HG02678 (cell line): ENCODE data around the gene TUT7.
"Not testable (repeated sequence)": the region's sequence is repeated elsewhere in the genome, so short reads cannot be mapped to it uniquely, and the experiment has no call there.

Experiments
- ATAC-seq: cut with Tn5 transposase; IDR thresholded peaks from one replicate; pipeline ENCODE4 v1.9.1; 2021; ENCODE audit warnings: mild to moderate bottlenecking, moderate library complexity; ENCODE audit not compliant: unreplicated experiment

Gene TUT7

GRCh38 chr9:86351880-86352279 is 2.3 kb downstream of the TUT7 start:
- ATAC-seq: no peak

GRCh38 chr9:86350006-86350760 is 4.0 kb downstream of the TUT7 start:
- ATAC-seq: peak; percentile 30

GRCh38 chr9:86349271-86349670 is 4.9 kb downstream of the TUT7 start:
- no peak for ATAC-seq

- no peak for ATAC-seq
These were observed 6.2 kb downstream of the TUT7 start for GRCh38 chr9:86347991-86348390.

GRCh38 chr9:86344818-86345217 is 9.4 kb downstream of the TUT7 start:
- ATAC-seq: no peak

GRCh38 chr9:86342269-86342668 is 11.9 kb downstream of the TUT7 start:
- no peak for ATAC-seq

DNA sequence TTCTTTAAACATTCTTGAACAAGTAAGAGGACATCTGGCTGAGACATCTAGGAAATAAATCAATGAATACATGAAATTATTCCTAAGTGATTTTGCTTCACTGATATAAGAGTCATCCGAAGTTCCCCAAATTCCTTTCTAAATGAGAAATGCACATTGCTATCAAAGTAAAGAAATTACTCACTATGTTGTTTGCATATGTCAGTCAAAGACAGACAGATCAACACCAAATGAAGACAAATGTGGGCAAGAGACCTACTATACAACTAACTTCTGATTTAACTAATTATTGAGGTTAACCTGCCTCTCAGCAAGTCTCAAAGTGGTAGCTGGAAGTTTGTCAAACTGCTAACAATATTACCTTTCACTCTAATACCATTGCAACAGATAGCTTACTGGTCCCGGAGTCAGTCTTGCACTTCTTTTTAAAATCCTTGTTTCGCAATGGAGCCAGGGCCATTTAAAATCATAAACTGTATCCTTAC is 13.2 kb downstream of the TUT7 start:
- no peak for ATAC-seq

DNA sequence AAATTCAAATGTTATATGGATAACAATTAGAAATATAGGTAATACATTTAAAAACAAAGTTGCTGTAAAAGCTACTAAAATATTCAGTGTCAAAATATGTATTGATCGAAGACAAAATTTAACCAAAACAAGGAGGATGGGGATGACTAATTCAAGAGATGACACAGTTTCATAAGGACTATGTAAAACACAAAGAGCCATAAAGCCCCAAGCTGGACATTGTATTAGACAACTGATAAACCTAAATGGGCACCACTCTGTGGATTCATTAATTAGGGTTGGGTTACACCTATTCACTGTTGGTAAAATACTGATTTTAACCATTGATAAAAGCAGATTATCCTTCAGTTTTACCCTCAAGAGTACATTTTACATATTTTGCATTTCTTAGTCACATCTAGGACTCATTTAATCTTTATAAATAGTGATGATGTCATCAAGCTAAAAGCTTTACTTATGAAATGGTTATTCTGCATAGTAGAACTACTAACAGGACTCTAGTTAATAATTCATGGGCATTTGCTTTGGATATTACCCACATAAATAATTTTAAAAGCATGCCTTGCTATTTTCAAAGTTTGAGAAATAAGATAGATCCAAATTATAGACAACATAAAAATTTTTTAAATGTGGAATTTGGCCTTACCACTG is 13.7 kb downstream of the TUT7 start:
- no peak for ATAC-seq

DNA sequence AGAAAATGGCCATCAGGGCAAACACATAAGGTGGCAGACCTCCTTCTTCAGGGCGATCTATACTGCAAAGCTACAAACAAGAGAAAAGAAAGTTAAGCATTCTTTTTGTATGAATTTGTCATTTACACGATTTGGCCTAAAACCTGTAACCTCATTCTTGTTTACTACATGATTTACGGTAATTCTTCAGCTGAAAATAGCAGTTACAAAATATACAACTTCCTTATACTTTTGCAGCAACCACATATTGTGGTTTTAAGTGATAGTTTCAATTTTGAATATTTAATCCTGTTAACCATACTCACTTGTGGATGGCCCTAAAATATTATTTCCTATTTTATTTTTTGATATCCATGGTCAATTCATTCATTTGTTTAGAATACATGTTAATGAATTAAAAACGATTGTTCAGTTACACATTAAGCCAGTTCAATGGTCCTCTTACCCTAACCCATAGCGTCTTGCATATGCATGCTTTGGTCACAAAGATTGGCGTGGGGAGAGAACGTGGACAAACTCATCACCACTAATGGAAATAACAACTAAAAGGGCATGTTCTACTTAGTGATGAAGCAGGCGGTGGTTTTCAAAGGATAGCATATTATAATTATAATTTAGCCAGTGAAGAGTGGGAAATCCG is 16.6 kb downstream of the TUT7 start:
- peak; percentile 46 for ATAC-seq

GRCh38 chr9:86336058-86336457 is 18.2 kb downstream of the TUT7 start:
- no peak for ATAC-seq

DNA sequence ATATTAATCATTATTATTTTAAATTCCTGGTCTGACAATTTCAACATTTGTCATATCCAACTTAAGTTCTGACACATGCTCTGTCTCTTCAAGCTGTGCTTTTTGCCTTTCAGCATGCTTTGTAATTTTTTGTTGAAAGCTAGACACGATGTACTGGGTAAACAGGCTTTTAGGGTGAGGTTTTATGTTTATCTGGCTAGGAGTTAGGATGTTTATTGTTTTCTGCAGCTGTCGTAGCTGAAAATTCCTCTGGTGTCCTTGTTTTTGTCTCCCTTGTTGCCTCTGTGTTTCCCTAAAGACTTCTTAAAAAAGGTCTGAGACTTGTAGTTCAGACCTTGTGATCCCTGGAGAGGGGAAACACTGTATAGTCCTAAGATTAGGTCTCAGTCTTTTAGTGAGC is 20.6 kb downstream of the TUT7 start:
- no peak for ATAC-seq

- ATAC-seq: no peak
These were observed 24.0 kb downstream of the TUT7 start for GRCh38 chr9:86330186-86330585.

- ATAC-seq: no peak
These were observed 24.6 kb downstream of the TUT7 start for GRCh38 chr9:86329649-86330048.

DNA sequence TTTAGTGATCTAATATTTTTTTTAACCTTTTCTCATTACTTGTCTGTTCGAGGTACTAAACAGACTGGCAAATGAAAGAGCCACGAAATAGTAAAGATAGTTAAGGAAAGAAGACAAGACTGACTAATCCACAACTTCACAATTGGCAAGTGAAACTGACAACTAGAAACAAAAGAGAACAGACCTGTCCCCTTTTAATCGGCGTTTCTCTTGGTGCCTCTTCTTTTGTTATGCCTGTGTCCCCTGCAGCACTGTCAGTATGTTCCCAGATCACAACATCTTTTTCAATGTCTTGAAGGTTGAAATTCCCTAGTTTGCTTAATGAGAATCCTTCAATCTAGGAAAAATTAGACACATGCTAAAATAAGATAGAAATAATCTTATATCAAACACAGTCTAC is 26.1 kb downstream of the TUT7 start:
- ATAC-seq: no peak

GRCh38 chr9:86326536-86326935 is 27.7 kb downstream of the TUT7 start:
- no peak for ATAC-seq

DNA sequence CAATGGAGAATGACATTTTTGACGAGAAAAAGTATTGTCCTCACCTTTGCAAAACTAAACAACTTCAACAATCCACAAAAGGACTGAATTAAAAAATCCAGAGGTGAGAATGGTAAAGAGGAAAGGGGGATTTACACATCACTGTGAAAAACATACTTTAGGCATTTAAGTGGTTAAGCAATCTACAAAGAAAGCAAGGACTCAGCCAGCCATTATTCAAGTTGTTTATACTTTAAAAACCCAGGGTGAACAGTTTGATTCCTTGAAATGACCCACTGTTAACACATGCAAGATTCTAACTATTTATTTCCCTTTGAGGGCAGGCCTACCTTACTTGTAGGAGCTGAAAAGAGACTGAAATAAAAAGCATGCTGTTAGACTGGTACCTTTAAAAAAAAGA is 29.3 kb downstream of the TUT7 start:
- ATAC-seq: no peak

DNA sequence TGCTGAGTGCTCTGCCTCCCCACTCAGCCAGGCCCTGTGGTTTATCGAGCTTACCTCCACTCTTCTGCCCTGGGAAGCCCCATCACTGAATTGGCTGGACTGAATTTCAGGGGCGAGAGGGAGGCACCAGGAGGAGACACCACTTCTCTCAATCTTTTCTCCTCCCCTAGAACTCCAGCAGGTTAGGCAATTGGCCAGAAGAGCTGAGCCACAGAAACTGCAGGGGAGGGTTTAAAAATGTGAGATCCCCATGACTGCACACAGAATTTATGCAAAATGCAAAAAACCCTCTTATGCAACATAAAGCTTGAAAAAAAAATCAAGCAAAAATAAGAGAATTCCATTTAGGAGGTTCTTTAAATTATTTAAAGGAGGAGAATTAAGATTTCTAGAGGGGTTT is 29.9 kb downstream of the TUT7 start:
- no peak for ATAC-seq

DNA sequence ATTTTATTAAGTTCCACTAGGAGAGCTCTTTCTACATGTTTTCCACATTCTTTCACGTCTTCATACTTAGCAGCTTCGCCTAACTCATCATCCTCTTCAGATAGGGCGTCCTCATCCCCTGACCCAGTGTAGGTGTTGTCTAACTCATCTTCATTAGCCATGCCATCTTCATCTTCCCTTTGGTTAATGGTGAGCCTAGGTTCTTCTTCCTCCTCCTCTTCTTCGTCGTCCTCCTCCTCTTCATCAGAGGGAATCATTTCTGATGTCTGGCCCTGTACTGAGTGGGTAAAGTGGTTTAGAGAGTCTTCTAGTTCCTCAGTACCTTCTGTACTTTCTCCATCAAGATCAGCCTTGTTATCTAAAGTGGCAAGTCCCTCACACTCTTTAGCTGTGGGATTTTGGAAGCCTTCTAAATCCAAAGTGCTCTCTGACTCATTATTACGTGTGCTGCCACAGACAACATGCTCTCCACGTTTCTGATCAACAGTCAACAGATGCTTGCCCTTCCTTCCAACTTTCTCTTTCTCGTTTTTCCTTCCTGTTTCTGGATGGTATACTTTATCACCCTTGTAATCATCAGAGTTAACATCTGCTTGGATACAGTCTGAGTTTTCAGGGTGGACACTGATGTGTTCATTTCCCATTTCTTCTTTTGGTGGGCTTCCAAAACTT is 31.1 kb downstream of the TUT7 start:
- ATAC-seq: no peak

DNA sequence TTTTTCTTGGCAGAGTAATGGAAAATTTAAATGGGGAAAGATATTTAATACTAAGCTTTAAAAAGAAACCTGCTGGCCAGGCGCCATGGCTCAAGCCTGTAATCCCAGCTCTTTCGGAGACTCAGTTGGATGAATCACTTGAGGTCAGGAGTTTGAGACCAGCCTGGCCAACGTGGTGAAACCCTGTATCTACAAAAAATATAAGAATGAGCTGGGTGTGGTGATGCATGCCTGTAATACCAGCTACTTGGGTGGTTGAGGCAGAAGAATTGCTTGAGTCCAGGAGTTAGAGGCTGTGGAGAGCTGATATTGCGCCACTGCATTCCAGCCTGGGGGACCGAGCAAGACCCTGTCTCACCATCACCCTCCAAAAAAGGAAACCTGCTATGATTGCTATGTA is 32.8 kb downstream of the TUT7 start:
- no peak for ATAC-seq

DNA sequence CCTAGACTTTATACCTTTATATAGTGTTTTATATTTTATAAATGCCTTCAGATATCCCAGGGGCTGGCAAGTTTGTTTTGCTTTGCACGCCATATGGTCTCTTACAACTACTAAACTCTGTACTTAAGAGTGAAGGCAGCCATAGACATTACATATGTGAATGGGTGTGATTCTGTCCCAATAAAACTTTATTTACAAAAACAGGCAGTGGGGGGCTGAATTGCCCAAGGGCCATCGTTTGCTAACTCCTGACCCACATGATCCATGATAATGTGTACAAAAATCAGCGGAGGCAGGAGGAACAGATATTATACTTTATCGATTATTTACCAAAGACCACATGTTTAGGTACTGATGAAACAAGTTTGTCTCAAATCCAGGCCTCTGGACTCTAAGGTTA is 36.0 kb downstream of the TUT7 start:
- ATAC-seq: no peak

GRCh38 chr9:86315078-86315477 is 39.1 kb downstream of the TUT7 start:
- ATAC-seq: no peak

DNA sequence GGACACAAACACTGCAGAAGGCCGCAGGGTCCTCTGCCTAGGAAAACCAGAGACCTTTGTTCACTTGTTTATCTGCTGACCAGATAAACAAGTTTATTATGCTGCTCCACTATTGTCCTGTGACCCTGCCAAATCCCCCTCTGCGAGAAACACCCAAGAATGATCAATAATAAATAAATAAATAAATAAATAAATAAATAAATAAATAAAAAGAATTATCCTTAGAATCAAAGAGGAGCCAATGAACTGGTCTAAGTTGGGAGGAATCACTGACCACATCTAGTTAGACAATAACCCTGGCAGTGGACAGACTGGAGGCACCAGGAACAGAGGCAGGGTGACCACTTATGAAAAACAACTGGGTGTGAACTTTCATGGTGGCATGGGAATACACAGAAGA is 41.3 kb downstream of the TUT7 start:
- ATAC-seq: not testable (repeated sequence)
